Thoracic aorta (tissue), 2 donors: ENCODE data around the gene STK32B. TPM values are rescaled to one million over a fixed set of nuclear protein-coding genes. Genes with fewer than 3 reads are reported as not detected.

ENCODE experiments used
- ATAC-seq: fragments of 150-250 bp; one replicate; pipeline ENCODE4 v1.8.0; 2017; ENCODE audit warnings: low read depth; ENCODE audit not compliant: insufficient number of reproducible peaks, low FRiP score
- DNase-seq: peaks from one replicate; pipeline ENCODE4 v3.0.0-alpha.2; 2020; ENCODE audit warnings: low spot score
- H3K27ac ChIP-seq, 2 donors: fragments of 200-600 bp; sonication (generic); 1 replicate in 1 of 2; 2 replicates in 1 of 2; pipeline ENCODE4 v1.5.1; 2016; ENCODE audit warnings: mild to moderate bottlenecking in 2 of 2, moderate library complexity in 2 of 2
- H3K27me3 ChIP-seq: fragments of 200-600 bp; sonication (generic); replicated peaks from 2 replicates; pipeline ENCODE4 v1.6.0; 2016; ENCODE audit warnings: mild to moderate bottlenecking; ENCODE audit not compliant: insufficient read depth
- H3K36me3 ChIP-seq: fragments of 200-600 bp; sonication (generic); one replicate; pipeline ENCODE4 v1.5.1; 2016
- H3K4me1 ChIP-seq, 2 donors: fragments of 200-600 bp; sonication (generic); 1 replicate in 1 of 2; 2 replicates in 1 of 2; pipeline versions ENCODE4 v1.5.1 to v1.6.0; 2016; ENCODE audit warnings: low read depth in 2 of 2, mild to moderate bottlenecking in 1 of 2; ENCODE audit not compliant: control insufficient read depth in 1 of 2
- H3K4me3 ChIP-seq: fragments of 200-600 bp; sonication (generic); 2 replicates; pipeline ENCODE4 v1.5.1; 2016; ENCODE audit warnings: mild to moderate bottlenecking
- H3K9me3 ChIP-seq: fragments of 200-600 bp; sonication (generic); 2 replicates; pipeline ENCODE4 v1.5.1; 2016
- total RNA-seq, 2 donors: library from RNA; depleted of rRNA; stranded (reverse); fragments of >200 nt; gene quantifications; one replicate each; pipeline versions ENCODE4 v1.1.0 to v1.2.3, GENCODE V29; 2016
- TF ChIP-seq, protein P1 (sequence below): fragments of 200-600 bp; sonication (generic); IDR thresholded peaks from one replicate; pipeline ENCODE4 v1.5.1; 2019; ENCODE audit warnings: antibody characterized with exemption

Gene STK32B
- total RNA-seq, 2 donors from 2014 or later, result 4.5 to 7.0 TPM

DNA sequence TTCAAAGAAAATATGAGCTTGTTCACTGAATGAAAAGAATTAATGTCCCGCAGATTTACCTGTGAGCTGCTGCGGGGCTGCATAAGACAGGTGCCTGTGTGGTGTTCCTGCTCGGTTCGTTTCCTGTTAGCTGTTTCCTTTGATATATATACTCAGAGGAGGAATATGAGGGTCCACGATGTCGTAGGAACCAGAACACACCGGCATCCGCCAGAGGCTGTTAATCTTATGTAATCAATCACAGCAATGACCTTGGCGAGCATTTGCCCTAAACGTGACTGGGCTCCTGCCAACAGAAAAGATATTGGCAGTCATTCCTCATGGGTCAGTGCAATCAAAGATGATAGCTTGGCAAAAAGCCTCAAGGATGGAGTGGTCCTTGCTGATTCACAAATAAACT is 396.9 kb downstream of the STK32B start:
- TF ChIP-seq, protein P1, sequence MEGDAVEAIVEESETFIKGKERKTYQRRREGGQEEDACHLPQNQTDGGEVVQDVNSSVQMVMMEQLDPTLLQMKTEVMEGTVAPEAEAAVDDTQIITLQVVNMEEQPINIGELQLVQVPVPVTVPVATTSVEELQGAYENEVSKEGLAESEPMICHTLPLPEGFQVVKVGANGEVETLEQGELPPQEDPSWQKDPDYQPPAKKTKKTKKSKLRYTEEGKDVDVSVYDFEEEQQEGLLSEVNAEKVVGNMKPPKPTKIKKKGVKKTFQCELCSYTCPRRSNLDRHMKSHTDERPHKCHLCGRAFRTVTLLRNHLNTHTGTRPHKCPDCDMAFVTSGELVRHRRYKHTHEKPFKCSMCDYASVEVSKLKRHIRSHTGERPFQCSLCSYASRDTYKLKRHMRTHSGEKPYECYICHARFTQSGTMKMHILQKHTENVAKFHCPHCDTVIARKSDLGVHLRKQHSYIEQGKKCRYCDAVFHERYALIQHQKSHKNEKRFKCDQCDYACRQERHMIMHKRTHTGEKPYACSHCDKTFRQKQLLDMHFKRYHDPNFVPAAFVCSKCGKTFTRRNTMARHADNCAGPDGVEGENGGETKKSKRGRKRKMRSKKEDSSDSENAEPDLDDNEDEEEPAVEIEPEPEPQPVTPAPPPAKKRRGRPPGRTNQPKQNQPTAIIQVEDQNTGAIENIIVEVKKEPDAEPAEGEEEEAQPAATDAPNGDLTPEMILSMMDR, result no peak
- no peak for ATAC-seq
- no peak for DNase-seq
- Histone ChIP-seq H3K27me3 (no peaks in the 10 kb centered on the region), H3K27ac (no peak overlapping the region), H3K36me3 (no peaks in the 10 kb centered on the region), H3K4me1 (no peaks in the 10 kb centered on the region), H3K4me3 (no peak overlapping the region), H3K9me3 (no peaks in the 10 kb centered on the region)

DNA sequence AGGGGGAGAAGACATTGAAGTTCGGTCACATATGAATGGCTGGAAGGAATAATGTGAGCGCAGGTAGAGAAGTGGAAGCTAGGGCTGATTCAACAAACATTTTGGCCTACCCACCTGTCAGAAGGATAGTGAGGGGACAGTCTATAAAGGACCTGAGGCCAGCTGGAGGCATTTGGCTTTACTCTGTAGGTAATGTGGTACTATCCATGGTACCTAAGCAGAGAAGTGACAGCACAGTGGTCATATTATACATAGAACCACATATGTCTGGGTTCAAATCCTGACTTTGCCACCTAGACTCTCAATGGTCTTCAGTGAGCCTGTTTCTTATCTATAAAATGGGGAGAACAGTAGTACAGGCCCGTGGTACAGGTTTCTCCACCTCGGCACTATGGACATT is 400.0 kb downstream of the STK32B start:
- ATAC-seq (no peak), DNase-seq (no peak)
- Histone ChIP-seq H3K4me1 (no peaks in the 10 kb centered on the region), H3K27ac (no peak overlapping the region), H3K9me3 (no peaks in the 10 kb centered on the region), H3K4me3 (no peak overlapping the region), H3K27me3 (no peaks in the 10 kb centered on the region), H3K36me3 (no peaks in the 10 kb centered on the region)
- TF ChIP-seq, protein P1, result no peak

DNA sequence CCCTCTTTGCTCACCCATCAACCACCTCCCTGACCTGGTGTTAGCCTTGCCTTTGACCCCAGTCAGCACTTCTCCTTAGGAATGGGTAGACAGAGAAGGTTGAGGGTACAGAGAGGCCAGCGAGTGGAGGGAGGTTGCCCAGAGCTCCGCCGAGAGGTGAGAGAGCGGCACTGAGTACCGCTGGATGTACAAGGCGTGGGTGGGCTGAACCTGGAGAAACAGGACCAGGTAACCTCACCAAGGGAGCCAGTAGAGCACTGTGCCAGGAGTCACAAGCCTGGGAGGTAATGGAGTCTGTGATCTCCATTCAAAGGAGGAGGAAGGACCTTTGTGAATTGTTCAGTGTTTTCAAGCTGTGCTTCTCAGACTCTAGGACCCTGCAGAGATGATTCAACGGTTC is 400.9 kb downstream of the STK32B start:
- Histone ChIP-seq H3K27me3 (no peaks in the 10 kb centered on the region), H3K4me3 (no peak overlapping the region), H3K36me3 (no peaks in the 10 kb centered on the region), H3K27ac (no peak overlapping the region), H3K9me3 (no peaks in the 10 kb centered on the region), H3K4me1 (no peaks in the 10 kb centered on the region)
- TF ChIP-seq, protein P1, result no peak
- ATAC-seq (no peak), DNase-seq (no peak)

DNA sequence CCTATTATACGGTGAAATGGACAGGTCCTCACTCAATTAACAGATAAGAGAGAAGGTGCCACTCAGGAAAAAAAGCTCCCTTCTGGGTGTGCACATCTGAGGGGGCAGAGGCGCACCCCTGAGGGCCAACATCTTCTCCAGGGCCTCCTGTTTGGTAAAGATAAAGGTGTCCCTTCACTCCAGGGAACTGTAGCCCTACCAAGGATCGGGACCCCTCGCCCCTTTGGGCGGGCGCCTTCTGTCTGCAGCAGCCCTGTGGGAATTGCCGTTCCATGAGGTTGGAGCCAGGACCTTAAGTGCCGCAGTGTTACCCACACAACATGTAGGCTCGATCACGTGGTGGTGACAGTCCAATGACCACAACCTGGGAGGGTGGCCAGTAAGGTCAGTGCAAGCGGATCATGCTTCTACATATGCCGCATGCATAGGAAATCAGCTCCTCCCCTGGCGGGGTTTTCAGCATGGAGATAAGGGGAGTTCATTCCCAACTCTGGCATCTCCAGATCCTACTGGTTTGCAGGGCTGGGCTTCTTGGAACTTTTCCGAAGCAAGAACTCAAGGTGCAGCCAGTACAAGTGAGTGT is 403.8 kb downstream of the STK32B start:
- H3K4me3 ChIP-seq, result no peak overlapping the region
- ATAC-seq (no peak), DNase-seq (no peak)
- TF ChIP-seq, protein P1, result no peak
- H3K9me3 ChIP-seq, result no peaks in the 10 kb centered on the region
- no peaks in the 10 kb centered on the region for H3K27me3 ChIP-seq
- H3K4me1 ChIP-seq, result no peaks in the 10 kb centered on the region
- no peaks in the 10 kb centered on the region for H3K36me3 ChIP-seq
- H3K27ac ChIP-seq, result no peak overlapping the region

DNA sequence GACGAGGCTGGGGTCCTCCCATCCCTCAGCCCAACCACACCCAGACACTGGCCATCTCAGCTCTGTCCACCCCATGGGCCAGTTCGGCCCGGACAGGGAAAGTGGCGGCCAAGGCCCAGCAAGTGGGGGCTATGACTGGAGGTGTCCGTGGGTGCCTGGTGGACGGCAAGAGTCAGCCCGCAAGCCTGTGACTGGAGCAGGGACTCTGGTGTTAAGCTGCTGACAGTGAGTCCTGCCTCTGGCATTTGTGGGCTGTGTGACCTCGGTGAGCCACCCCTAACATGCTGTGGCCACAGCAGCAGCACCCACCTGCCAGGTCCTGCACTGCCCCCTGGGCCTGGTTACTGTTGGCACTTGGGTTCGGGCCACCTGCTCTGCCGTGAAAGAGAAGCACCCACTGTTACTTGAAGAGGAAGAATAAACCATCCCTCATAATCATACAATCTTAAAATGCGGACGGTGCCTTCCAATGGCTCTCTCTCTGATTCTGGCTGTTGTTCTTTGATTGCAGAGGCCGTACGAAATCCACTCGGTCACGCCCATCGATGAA is 405.1 kb downstream of the STK32B start:
- Histone ChIP-seq H3K36me3 (no peaks in the 10 kb centered on the region), H3K9me3 (no peaks in the 10 kb centered on the region)

More for the DNA sequence above, 405.1 kb downstream of the STK32B start:
- DNase-seq (no peak), ATAC-seq (no peak)
- no peak overlapping the region for H3K4me3 ChIP-seq
- TF ChIP-seq, protein P1, result no peak
- no peaks in the 10 kb centered on the region for H3K4me1 ChIP-seq
- H3K27me3 ChIP-seq, result no peaks in the 10 kb centered on the region
- H3K27ac ChIP-seq, result no peak overlapping the region
